HepG2 (cell line): ENCODE data around the gene FAM53B. TPM values are rescaled to one million over a fixed set of nuclear protein-coding genes. Genes with fewer than 3 reads are reported as not detected.

Experiments used
- AGO1 ChIP-seq: fragments of 200-400 bp; formaldehyde crosslinking; IDR thresholded peaks from 2 replicates; pipeline ENCODE4 v1.6.1; 2017; ENCODE audit warnings: mild to moderate bottlenecking, low read depth, low read length, moderate library complexity; ENCODE audit not compliant: poor library complexity, severe bottlenecking
- ATAD3A ChIP-seq: sonication (generic); formaldehyde crosslinking; IDR thresholded peaks from 2 replicates; pipeline ENCODE4 v1.4.0; 2020; ENCODE audit warnings: missing genetic modification reagents
- ATF7-NPFF ChIP-seq: sonication (generic); formaldehyde crosslinking; IDR thresholded peaks from 2 replicates; pipeline ENCODE4 v1.8.1; 2023; ENCODE audit warnings: mild to moderate bottlenecking, low read depth, missing genetic modification reagents, moderate library complexity
- CHD4 ChIP-seq: fragments of 200-600 bp; sonication (generic); IDR thresholded peaks from 2 replicates; pipeline ENCODE4 v1.7.0; 2017; ENCODE audit warnings: mild to moderate bottlenecking, low read length, borderline replicate concordance
- FLYWCH1 ChIP-seq: sonication (generic); formaldehyde crosslinking; IDR thresholded peaks from 2 replicates; pipeline ENCODE4 v1.8.1; 2023; ENCODE audit warnings: mild to moderate bottlenecking, missing genetic modification reagents
- HNF4G ChIP-seq, 2 experiments: sonication (generic) in 1 of 2; formaldehyde crosslinking in 1 of 2; IDR thresholded peaks; 2 replicates each; pipeline versions ENCODE4 v1.4.0 to v1.6.1; 2011 to 2020; ENCODE audit warnings: borderline replicate concordance in 2 of 2, low read depth in 2 of 2, mild to moderate bottlenecking in 2 of 2, low read length in 1 of 2, missing genetic modification reagents in 1 of 2, moderate library complexity in 1 of 2
- HOXA9 ChIP-seq: sonication (generic); formaldehyde crosslinking; IDR thresholded peaks from 2 replicates; pipeline ENCODE4 v1.8.1; 2022; ENCODE audit warnings: missing genetic modification reagents, mild to moderate bottlenecking, moderate library complexity, borderline replicate concordance
- ISX ChIP-seq: sonication (generic); formaldehyde crosslinking; conservative IDR thresholded peaks from 2 replicates; pipeline ENCODE4 v1.5.0; 2020; ENCODE audit warnings: missing genetic modification reagents
- KMT2A ChIP-seq: sonication (generic); formaldehyde crosslinking; IDR thresholded peaks from 2 replicates; pipeline ENCODE4 v1.4.0; 2020; ENCODE audit warnings: missing genetic modification reagents
- MATR3 ChIP-seq: sonication (generic); formaldehyde crosslinking; IDR thresholded peaks from 2 replicates; pipeline ENCODE4 v1.4.0; 2020; ENCODE audit warnings: missing genetic modification reagents
- PAF1 ChIP-seq: IDR thresholded peaks from 2 replicates; pipeline ENCODE4 v1.6.1; 2016; ENCODE audit warnings: missing genetic modification reagents, missing compliant biosample characterization
- PHF20 ChIP-seq: sonication (generic); formaldehyde crosslinking; IDR thresholded peaks from 2 replicates; pipeline ENCODE4 v1.5.0; 2020; ENCODE audit warnings: mild to moderate bottlenecking, missing genetic modification reagents
- PHF21A ChIP-seq: sonication (generic); formaldehyde crosslinking; IDR thresholded peaks from 2 replicates; pipeline ENCODE4 v1.5.0; 2020; ENCODE audit warnings: mild to moderate bottlenecking, missing genetic modification reagents
- PRPF4 ChIP-seq: fragments of 200-400 bp; formaldehyde crosslinking; IDR thresholded peaks from 2 replicates; pipeline ENCODE4 v1.6.1; 2016; ENCODE audit warnings: low read length, low read depth; ENCODE audit not compliant: poor library complexity, severe bottlenecking
- RBAK ChIP-seq: sonication (generic); formaldehyde crosslinking; IDR thresholded peaks from 2 replicates; pipeline ENCODE4 v1.5.1; 2020; ENCODE audit warnings: mild to moderate bottlenecking, missing genetic modification reagents
- SNAI1 ChIP-seq: sonication (generic); formaldehyde crosslinking; IDR thresholded peaks from 2 replicates; pipeline ENCODE4 v1.5.0; 2020; ENCODE audit warnings: mild to moderate bottlenecking, missing genetic modification reagents, borderline replicate concordance
- TBP ChIP-seq: sonication (generic); formaldehyde crosslinking; IDR thresholded peaks from 2 replicates; pipeline ENCODE4 v1.5.0; 2020; ENCODE audit warnings: missing genetic modification reagents
- ZFP41 ChIP-seq: sonication (generic); formaldehyde crosslinking; IDR thresholded peaks from 2 replicates; pipeline ENCODE4 v1.4.0; 2020; ENCODE audit warnings: mild to moderate bottlenecking, missing genetic modification reagents, borderline replicate concordance
- ZMAT3 ChIP-seq: sonication (generic); formaldehyde crosslinking; conservative IDR thresholded peaks from 2 replicates; pipeline ENCODE4 v1.7.0; 2021; ENCODE audit warnings: missing genetic modification reagents
- ZNF496 ChIP-seq: sonication (generic); formaldehyde crosslinking; IDR thresholded peaks from 2 replicates; pipeline ENCODE4 v1.8.1; 2023; ENCODE audit warnings: mild to moderate bottlenecking, moderate library complexity, missing genetic modification reagents; ENCODE audit not compliant: insufficient replicate concordance
- ZNF644 ChIP-seq: IDR thresholded peaks from 2 replicates; pipeline ENCODE4 v1.6.1; 2016; ENCODE audit warnings: low read depth
- ZNF703 ChIP-seq: sonication (generic); formaldehyde crosslinking; IDR thresholded peaks from 2 replicates; pipeline ENCODE4 v1.5.1; 2020; ENCODE audit warnings: missing genetic modification reagents, mild to moderate bottlenecking, moderate library complexity, borderline replicate concordance
- ZNF841 ChIP-seq: sonication (generic); formaldehyde crosslinking; IDR thresholded peaks from 2 replicates; pipeline ENCODE4 v1.8.1; 2023; ENCODE audit warnings: missing genetic modification reagents, borderline replicate concordance
- polyA plus RNA-seq, 8 experiments: library from polyadenylated mRNA; depleted of rRNA in 3 of 8; stranded (reverse) in 7 of 8; unstranded in 1 of 8; fragments of >200 nt; fragmentation: Illumina TruSeq in 4 of 8; extraction: Trizol in 4 of 8; gene quantifications; 2 replicates each; pipeline versions ENCODE4 v1.2.1 to v1.2.3, GENCODE V29; 2011 to 2016; ENCODE audit warnings: low read depth in 4 of 8, missing spikeins in 1 of 8, mixed read lengths in 1 of 8; ENCODE audit not compliant: insufficient read depth in 1 of 8
- total RNA-seq, 5 experiments: library from RNA; depleted of rRNA; stranded (reverse); fragments of >200 nt; fragmentation: Illumina TruSeq; extraction: Trizol; gene quantifications; 2 replicates each; pipeline ENCODE4 v1.2.3, GENCODE V29; 2016; ENCODE audit warnings: low read depth in 1 of 5
- TF ChIP-seq, protein P1 (sequence below): sonication (generic); formaldehyde crosslinking; IDR thresholded peaks from 2 replicates; pipeline ENCODE4 v1.9.0; 2021; ENCODE audit warnings: missing genetic modification reagents, borderline replicate concordance
- TF ChIP-seq, protein P2 (sequence below): sonication (generic); formaldehyde crosslinking; IDR thresholded peaks from 2 replicates; pipeline ENCODE4 v1.4.0; 2020; ENCODE audit warnings: missing genetic modification reagents

FAM53B gene
- total and polyA plus RNA-seq, 2 of the 13 experiments (the other 11 are each of a cell fraction or from before 2014, with no cell fraction given) = 6.4 to 19.3 TPM

DNA sequence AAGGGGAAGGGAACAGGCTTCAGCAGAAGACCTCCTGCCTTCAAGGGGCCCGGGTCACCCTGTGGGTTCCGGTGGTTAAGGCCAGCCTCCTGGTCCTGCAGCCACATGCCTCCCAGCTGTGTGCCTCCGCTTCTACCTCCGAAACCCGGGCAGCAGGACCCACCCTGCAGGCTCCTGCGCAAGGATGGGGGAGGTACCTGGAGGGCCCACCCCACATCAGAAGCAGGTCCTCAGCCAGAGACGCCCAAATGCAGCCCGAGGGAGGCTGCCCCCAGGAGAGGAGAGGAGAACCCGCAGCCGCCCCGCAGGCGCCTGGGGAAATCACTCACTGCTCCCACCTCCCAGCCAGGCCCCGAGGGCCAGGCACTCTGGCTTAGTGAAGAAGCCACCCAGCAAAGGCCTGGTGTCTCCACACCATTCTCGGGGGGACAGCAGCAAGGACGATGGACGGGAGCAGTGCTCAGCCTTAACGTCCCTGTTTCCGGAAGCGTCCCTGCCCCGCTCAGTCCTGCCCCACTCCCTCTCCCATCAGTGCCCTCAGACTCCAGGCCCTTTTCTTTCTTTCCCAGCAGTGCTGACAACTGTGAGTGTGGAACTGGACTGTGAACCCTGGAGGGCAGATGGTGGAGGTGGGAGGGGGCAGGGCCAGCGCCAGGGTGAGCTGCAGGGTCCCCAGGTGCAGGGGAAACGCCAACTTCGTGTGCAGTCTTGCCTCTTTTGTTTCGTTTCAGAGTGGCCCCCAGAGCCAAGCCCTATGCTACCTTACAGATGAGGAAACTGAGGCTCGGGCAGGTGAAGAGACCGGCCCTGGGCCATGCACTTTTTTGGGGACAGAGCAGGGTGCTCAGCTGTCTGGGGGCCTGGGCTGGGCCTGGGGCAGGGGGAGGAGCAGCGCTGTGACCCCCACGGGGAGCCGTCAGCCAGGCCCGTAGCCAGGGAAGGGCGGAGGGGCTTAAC, 138.0 kb downstream of the FAM53B start (continued):
- TF ChIP-seq ZNF644 (CRISPR knock-in tag) = 0 out of 2 replicates have a peak, but pooled peaks have one; percentile 70
- TF ChIP-seq ATF7-NPFF = no peak
- TF ChIP-seq ZMAT3 = no peak
- no peak for TF ChIP-seq ISX (CRISPR knock-in tag)
- no peak for TF ChIP-seq KMT2A
- no peak for TF ChIP-seq ATAD3A (CRISPR knock-in tag)
- no peak for TF ChIP-seq SNAI1 (CRISPR knock-in tag)
- TF ChIP-seq HNF4G (IDR thresholded peaks at IDR 0.05; ENCODE audit: borderline replicate concordance, low read depth, low read length) = peak; percentile 72; the same call in 1 of the 2 replicates
- peak; percentile 80; the same call in 1 of the 2 replicates for TF ChIP-seq HNF4G (CRISPR knock-in tag; IDR thresholded peaks at IDR 0.05; ENCODE audit: borderline replicate concordance, low read depth)
- no peak for TF ChIP-seq PAF1 (CRISPR knock-in tag)
- TF ChIP-seq, protein P1, sequence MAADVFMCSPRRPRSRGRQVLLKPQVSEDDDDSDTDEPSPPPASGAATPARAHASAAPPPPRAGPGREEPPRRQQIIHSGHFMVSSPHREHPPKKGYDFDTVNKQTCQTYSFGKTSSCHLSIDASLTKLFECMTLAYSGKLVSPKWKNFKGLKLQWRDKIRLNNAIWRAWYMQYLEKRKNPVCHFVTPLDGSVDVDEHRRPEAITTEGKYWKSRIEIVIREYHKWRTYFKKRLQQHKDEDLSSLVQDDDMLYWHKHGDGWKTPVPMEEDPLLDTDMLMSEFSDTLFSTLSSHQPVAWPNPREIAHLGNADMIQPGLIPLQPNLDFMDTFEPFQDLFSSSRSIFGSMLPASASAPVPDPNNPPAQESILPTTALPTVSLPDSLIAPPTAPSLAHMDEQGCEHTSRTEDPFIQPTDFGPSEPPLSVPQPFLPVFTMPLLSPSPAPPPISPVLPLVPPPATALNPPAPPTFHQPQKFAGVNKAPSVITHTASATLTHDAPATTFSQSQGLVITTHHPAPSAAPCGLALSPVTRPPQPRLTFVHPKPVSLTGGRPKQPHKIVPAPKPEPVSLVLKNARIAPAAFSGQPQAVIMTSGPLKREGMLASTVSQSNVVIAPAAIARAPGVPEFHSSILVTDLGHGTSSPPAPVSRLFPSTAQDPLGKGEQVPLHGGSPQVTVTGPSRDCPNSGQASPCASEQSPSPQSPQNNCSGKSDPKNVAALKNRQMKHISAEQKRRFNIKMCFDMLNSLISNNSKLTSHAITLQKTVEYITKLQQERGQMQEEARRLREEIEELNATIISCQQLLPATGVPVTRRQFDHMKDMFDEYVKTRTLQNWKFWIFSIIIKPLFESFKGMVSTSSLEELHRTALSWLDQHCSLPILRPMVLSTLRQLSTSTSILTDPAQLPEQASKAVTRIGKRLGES = no peak
- 0 out of 2 replicates have a peak, but pooled peaks have one; percentile 51 for TF ChIP-seq PHF20 (CRISPR knock-in tag)
- TF ChIP-seq TBP (CRISPR knock-in tag) = no peak
- no peak for TF ChIP-seq HOXA9 (CRISPR knock-in tag)
- TF ChIP-seq AGO1 = no peak
- no peak for TF ChIP-seq MATR3 (CRISPR knock-in tag)
- TF ChIP-seq ZNF703 (CRISPR knock-in tag) = no peak
- TF ChIP-seq ZNF496 (CRISPR knock-in tag) = no peak
- TF ChIP-seq CHD4 = no peak
- peak; percentile 70; the same call in 1 of the 2 replicates for TF ChIP-seq RBAK
- TF ChIP-seq ZFP41 (CRISPR knock-in tag) = no peak; the same call in 1 of the 2 replicates
- TF ChIP-seq, protein P2, sequence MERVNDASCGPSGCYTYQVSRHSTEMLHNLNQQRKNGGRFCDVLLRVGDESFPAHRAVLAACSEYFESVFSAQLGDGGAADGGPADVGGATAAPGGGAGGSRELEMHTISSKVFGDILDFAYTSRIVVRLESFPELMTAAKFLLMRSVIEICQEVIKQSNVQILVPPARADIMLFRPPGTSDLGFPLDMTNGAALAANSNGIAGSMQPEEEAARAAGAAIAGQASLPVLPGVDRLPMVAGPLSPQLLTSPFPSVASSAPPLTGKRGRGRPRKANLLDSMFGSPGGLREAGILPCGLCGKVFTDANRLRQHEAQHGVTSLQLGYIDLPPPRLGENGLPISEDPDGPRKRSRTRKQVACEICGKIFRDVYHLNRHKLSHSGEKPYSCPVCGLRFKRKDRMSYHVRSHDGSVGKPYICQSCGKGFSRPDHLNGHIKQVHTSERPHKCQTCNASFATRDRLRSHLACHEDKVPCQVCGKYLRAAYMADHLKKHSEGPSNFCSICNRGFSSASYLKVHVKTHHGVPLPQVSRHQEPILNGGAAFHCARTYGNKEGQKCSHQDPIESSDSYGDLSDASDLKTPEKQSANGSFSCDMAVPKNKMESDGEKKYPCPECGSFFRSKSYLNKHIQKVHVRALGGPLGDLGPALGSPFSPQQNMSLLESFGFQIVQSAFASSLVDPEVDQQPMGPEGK (CRISPR knock-in tag) = peak; percentile 79
- TF ChIP-seq ZNF841 = no peak
- no peak for TF ChIP-seq FLYWCH1 (CRISPR knock-in tag)
- TF ChIP-seq PRPF4 = no peak
- TF ChIP-seq PHF21A (CRISPR knock-in tag) = peak; percentile 62
